Measurements from ENCODE around the gene NFIB.

Gene NFIB

GRCh38 chr9:14258660-14259239 is 55.2 kb downstream of the NFIB start:
- peak; percentile 76 for ATAC-seq (ENCODE audit: low read depth)
- H3K27ac ChIP-seq (ENCODE audit: poor library complexity, severe bottlenecking): peak overlapping the region; percentile 21
- TF ChIP-seq, protein P1, sequence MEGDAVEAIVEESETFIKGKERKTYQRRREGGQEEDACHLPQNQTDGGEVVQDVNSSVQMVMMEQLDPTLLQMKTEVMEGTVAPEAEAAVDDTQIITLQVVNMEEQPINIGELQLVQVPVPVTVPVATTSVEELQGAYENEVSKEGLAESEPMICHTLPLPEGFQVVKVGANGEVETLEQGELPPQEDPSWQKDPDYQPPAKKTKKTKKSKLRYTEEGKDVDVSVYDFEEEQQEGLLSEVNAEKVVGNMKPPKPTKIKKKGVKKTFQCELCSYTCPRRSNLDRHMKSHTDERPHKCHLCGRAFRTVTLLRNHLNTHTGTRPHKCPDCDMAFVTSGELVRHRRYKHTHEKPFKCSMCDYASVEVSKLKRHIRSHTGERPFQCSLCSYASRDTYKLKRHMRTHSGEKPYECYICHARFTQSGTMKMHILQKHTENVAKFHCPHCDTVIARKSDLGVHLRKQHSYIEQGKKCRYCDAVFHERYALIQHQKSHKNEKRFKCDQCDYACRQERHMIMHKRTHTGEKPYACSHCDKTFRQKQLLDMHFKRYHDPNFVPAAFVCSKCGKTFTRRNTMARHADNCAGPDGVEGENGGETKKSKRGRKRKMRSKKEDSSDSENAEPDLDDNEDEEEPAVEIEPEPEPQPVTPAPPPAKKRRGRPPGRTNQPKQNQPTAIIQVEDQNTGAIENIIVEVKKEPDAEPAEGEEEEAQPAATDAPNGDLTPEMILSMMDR (IDR thresholded peaks at IDR 0.05; ENCODE audit: poor library complexity, severe bottlenecking): no peak
- no peaks in the 10 kb centered on the region for H3K27me3 ChIP-seq (ENCODE audit: insufficient read depth, poor library complexity, severe bottlenecking)
- peaks cover 37% of the 10 kb centered on the region for H3K4me1 ChIP-seq (ENCODE audit: insufficient read depth, poor library complexity, severe bottlenecking)
- no peak for DNase-seq (ENCODE audit: low spot score)
- no peaks in the 10 kb centered on the region for H3K9me3 ChIP-seq (ENCODE audit: severe bottlenecking)
- H3K4me3 ChIP-seq (ENCODE audit: severe bottlenecking): no peak overlapping the region
- H3K36me3 ChIP-seq (ENCODE audit: low read depth): peaks cover 23% of the 10 kb centered on the region

GRCh38 chr9:14258156-14258555 is 55.8 kb downstream of the NFIB start:
- ATAC-seq (ENCODE audit: low read depth): no peak; the same call in 2 of the 3 replicates
- Histone ChIP-seq H3K36me3 (ENCODE audit: low read depth) (peaks cover 18% of the 10 kb centered on the region), H3K27me3 (ENCODE audit: insufficient read depth, poor library complexity, severe bottlenecking) (no peaks in the 10 kb centered on the region), H3K9me3 (ENCODE audit: severe bottlenecking) (no peaks in the 10 kb centered on the region), H3K4me3 (ENCODE audit: severe bottlenecking) (no peak overlapping the region), H3K27ac (ENCODE audit: poor library complexity, severe bottlenecking) (peak overlapping the region; percentile 21), H3K4me1 (ENCODE audit: insufficient read depth, poor library complexity, severe bottlenecking) (peaks cover 40% of the 10 kb centered on the region)
- no peak for DNase-seq (ENCODE audit: low spot score)
- TF ChIP-seq, protein P1 (IDR thresholded peaks at IDR 0.05; ENCODE audit: poor library complexity, severe bottlenecking): no peak

GRCh38 chr9:14256588-14256987 is 57.4 kb downstream of the NFIB start:
- TF ChIP-seq, protein P1 (IDR thresholded peaks at IDR 0.05; ENCODE audit: poor library complexity, severe bottlenecking): no peak
- H3K27ac ChIP-seq (ENCODE audit: poor library complexity, severe bottlenecking): no peak overlapping the region
- no peaks in the 10 kb centered on the region for H3K9me3 ChIP-seq (ENCODE audit: severe bottlenecking)
- DNase-seq (ENCODE audit: low spot score): no peak
- no peak for ATAC-seq (ENCODE audit: low read depth)
- peaks cover 56% of the 10 kb centered on the region for H3K4me1 ChIP-seq (ENCODE audit: insufficient read depth, poor library complexity, severe bottlenecking)
- no peaks in the 10 kb centered on the region for H3K27me3 ChIP-seq (ENCODE audit: insufficient read depth, poor library complexity, severe bottlenecking)
- H3K36me3 ChIP-seq (ENCODE audit: low read depth): peaks cover 23% of the 10 kb centered on the region
- no peak overlapping the region for H3K4me3 ChIP-seq (ENCODE audit: severe bottlenecking)

DNA sequence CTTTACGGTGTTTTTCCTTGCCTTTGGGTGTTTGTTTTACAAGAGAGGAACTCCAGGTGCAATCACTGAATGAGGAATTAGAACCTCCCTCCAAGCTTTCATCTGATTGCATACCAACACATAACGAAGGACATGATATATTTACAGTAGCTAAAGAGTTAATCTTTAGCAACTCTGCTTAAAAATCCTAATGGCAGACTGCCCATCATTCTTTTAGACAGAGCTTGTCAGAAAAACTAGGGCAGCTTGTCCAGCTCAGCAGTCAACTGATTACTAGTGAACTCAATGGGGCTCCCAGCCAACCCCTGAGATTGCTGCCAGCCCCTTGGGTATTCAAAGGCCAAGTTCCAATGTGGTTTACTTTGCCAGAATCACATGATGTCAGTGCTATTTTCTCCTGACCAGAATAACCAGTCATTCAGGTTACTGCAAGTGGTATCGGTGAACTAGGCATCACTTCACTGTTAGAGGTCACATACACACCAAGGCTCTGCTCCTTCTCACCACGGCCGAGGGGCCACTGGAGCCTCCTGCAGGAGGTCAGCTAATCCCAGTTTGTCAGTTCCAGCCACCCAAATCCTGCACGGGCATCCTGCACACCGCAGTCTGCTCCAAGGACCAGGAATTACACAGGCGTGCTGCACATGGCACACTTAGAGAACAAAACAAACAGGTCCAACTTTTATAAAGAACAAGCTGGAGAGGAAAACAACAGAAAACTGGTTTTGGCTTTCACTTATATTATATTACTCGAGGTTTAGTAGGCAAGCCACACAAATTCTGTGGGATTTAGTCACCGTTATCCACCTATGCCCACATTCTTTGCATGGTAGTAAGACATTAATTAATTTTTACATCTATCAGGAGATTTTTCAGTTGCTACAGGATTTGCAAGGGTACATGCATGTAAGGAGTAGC is 62.5 kb downstream of the NFIB start:
- peak overlapping the region; percentile 81 for H3K27ac ChIP-seq (ENCODE audit: poor library complexity, severe bottlenecking)
- ATAC-seq (ENCODE audit: low read depth) (peak; percentile 84), DNase-seq (ENCODE audit: low spot score) (peak; percentile 83)

More for the DNA sequence above, 62.5 kb downstream of the NFIB start:
- no peaks in the 10 kb centered on the region for H3K27me3 ChIP-seq (ENCODE audit: insufficient read depth, poor library complexity, severe bottlenecking)
- H3K9me3 ChIP-seq (ENCODE audit: severe bottlenecking): no peaks in the 10 kb centered on the region
- H3K4me1 ChIP-seq (ENCODE audit: insufficient read depth, poor library complexity, severe bottlenecking): peaks cover 49% of the 10 kb centered on the region
- TF ChIP-seq, protein P1 (IDR thresholded peaks at IDR 0.05; ENCODE audit: poor library complexity, severe bottlenecking): no peak
- peaks cover 16% of the 10 kb centered on the region for H3K36me3 ChIP-seq (ENCODE audit: low read depth)
- H3K4me3 ChIP-seq (ENCODE audit: severe bottlenecking): no peak overlapping the region

Measured in RWPE2 (cell line).